GM06990 (cell line): ENCODE results near the gene STOX1.
A peak's percentile ranks its signal among the peaks of the same experiment; 100 is the strongest.

Experiments
- DNase-seq: peaks from one replicate; pipeline ENCODE4 v3.0.0-alpha.2; 2011; ENCODE audit not compliant: insufficient read length; ENCODE audit errors: extremely low read depth
- H3K27me3 ChIP-seq: replicated peaks from 2 replicates; pipeline ENCODE4 v1.6.0; 2011; ENCODE audit warnings: low read length; ENCODE audit not compliant: control insufficient read depth, insufficient read depth
- H3K36me3 ChIP-seq: 2 replicates; pipeline ENCODE4 v1.5.1; 2011; ENCODE audit warnings: low read length; ENCODE audit not compliant: control insufficient read depth, insufficient read depth
- H3K4me3 ChIP-seq: replicated peaks from 2 replicates; pipeline ENCODE4 v1.5.1; 2011; ENCODE audit warnings: low read depth, mild to moderate bottlenecking, control low read depth, low read length
- TF ChIP-seq, protein P1 (sequence below): IDR thresholded peaks from 2 replicates; pipeline ENCODE4 v1.5.1; 2011; ENCODE audit warnings: low read length, control low read depth, mild to moderate bottlenecking, inconsistent platforms; ENCODE audit not compliant: insufficient read depth, poor library complexity, severe bottlenecking

The STOX1 gene, protein sequence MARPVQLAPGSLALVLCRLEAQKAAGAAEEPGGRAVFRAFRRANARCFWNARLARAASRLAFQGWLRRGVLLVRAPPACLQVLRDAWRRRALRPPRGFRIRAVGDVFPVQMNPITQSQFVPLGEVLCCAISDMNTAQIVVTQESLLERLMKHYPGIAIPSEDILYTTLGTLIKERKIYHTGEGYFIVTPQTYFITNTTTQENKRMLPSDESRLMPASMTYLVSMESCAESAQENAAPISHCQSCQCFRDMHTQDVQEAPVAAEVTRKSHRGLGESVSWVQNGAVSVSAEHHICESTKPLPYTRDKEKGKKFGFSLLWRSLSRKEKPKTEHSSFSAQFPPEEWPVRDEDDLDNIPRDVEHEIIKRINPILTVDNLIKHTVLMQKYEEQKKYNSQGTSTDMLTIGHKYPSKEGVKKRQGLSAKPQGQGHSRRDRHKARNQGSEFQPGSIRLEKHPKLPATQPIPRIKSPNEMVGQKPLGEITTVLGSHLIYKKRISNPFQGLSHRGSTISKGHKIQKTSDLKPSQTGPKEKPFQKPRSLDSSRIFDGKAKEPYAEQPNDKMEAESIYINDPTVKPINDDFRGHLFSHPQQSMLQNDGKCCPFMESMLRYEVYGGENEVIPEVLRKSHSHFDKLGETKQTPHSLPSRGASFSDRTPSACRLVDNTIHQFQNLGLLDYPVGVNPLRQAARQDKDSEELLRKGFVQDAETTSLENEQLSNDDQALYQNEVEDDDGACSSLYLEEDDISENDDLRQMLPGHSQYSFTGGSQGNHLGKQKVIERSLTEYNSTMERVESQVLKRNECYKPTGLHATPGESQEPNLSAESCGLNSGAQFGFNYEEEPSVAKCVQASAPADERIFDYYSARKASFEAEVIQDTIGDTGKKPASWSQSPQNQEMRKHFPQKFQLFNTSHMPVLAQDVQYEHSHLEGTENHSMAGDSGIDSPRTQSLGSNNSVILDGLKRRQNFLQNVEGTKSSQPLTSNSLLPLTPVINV

DNA sequence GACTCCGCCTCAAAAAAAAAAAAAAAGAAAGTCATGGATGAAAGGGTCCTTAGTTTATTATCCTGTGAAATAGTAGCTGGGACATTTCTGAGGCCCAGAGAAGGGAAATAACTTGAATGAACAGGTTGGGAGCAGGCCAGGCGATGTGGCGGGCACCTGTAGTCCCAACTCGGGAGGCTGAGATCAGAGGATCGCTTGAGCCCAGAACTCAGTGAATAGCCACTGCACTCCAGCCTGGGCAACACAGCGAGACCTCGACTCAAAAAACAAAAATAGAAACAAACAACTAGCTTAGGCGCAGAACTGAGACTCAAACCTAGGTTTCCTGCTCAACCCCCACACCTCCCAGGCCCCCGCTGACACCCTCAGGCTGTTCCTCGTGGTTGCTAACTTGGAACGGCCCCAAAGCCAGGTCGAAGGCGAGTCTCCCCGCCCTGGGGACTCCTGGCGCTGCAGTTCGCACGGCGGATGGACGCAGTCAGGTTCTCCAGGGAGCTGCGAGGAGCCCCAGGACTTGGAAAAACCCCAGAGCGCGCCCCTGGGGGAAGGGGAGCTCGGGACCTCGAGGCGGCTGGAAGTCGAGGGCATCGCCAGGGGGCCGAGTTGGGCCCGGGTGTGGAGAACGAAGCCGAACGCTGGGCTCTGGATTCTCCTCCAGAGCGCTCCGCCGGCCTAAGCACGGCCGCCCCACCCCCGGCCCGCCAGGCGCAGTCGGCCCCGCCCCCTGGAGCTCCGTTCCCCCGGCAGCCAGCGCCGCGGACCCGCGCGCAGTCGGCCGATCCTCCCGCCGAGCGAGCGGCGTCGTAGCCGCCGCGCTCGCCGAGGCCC lies at the start of gene STOX1:
Gene STOX1, plus strand, starts transcription at position 768 of the 828 bp plus-strand sequence. CDS start 93 bp downstream, outside the sequence.
- H3K27me3 ChIP-seq: no peaks in the 10 kb centered on the region
- TF ChIP-seq, protein P1, sequence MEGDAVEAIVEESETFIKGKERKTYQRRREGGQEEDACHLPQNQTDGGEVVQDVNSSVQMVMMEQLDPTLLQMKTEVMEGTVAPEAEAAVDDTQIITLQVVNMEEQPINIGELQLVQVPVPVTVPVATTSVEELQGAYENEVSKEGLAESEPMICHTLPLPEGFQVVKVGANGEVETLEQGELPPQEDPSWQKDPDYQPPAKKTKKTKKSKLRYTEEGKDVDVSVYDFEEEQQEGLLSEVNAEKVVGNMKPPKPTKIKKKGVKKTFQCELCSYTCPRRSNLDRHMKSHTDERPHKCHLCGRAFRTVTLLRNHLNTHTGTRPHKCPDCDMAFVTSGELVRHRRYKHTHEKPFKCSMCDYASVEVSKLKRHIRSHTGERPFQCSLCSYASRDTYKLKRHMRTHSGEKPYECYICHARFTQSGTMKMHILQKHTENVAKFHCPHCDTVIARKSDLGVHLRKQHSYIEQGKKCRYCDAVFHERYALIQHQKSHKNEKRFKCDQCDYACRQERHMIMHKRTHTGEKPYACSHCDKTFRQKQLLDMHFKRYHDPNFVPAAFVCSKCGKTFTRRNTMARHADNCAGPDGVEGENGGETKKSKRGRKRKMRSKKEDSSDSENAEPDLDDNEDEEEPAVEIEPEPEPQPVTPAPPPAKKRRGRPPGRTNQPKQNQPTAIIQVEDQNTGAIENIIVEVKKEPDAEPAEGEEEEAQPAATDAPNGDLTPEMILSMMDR: peak; percentile 6
- peak within 1 kb of the TSS; percentile 72 for H3K4me3 ChIP-seq
- no peaks in the 10 kb centered on the region for H3K36me3 ChIP-seq
- peak; percentile 83 for DNase-seq

DNA sequence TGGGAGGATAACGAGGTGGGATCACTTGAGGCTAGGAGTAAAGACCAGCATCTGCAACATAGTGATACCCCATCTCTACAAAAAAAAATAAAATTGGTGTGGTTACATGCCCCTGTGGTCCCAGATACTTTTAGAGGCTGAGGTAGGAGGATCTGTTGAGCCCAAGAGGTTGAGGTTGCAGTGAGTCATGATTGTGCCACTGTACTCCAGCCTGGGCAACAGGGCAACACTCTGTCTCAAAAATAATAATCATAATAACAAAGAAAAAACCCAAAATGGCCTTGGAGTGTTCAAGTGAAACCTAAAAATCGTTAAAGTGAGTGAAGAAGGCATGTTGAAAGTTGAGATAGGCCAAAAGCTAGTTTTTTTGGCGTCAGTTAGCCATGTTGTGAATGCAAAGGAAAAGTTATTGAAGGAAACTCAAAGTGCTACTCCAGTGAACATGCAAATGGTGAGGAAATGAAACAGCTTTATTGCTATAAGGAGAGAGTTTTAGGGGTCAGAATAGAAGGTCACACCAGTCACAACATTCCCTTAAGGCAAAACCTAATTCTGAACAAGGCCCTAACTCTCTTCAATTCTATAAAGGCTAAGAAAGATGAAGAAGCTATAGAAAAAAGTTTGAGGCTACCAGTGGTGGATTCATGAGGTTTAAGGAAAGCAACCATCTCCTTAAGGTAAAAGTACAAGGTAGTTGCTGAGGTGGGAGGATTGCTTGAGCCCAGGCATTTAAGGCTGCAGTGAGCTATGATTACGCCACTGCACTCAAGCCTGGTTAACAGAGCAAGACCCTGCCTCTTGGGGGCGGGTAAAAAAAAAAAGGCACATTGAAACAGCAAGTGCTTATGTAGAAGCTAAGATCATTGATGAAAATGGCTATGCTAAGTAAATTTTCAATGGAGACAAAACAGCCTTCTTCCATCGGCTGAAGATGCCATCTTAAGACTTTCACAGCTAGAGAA lies 45.4 kb upstream of the STOX1 start:
- TF ChIP-seq, protein P1: no peak
- H3K36me3 ChIP-seq: peaks cover 7% of the 10 kb centered on the region
- no peak overlapping the region for H3K4me3 ChIP-seq
- H3K27me3 ChIP-seq: no peaks in the 10 kb centered on the region
- DNase-seq: no peak

DNA sequence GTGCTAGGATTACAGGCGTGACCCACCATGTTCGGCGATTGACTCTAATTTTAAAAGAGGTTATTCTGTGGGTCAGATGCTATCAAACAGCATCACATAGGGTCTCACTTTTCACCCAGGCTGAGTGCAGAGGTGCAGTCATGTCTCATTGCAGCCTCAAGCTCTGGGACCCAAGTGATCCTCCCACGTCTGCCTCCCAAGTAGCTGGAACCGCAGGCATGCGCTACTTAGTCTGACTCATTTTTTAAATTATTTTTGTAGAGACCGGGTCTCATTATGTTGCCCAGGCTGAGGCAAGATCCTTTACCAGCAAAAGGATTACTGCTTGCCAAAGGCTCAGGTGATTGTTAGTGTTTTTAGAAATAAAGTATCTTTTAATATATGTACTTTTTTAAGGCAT lies 42.9 kb upstream of the STOX1 start:
- DNase-seq: no peak
- TF ChIP-seq, protein P1: no peak
- H3K27me3 ChIP-seq: no peaks in the 10 kb centered on the region
- H3K36me3 ChIP-seq: peaks cover 5% of the 10 kb centered on the region
- no peak overlapping the region for H3K4me3 ChIP-seq

DNA sequence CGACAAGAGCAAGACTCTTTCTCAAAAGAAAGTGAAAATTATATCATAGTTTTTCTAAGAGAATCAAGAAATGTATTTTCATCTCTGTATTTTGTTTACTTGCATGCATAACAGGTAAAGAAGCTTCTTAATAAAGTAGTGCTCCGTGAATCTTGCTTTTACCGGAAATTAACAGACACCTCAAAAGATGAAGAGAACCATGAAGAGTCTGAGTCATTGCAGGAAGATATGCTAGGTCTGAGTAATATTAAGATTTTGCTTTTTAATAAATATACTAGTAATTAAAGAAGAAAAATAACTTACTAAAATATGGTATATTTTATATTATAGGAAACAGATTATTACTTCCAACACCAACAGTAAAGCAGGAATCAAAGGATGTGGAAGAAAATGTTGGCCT lies 39.5 kb upstream of the STOX1 start:
- TF ChIP-seq, protein P1: no peak
- Histone ChIP-seq H3K27me3 (no peaks in the 10 kb centered on the region), H3K4me3 (no peak overlapping the region), H3K36me3 (peaks cover 5% of the 10 kb centered on the region)
- no peak for DNase-seq
